Activated T-helper 2 cell treated with anti-CD3 and anti-CD28 coated beads, Interferon-gamma antibody, Interleukin-2, Interleukin-4, amounts not matched to agents 10 μg/mL and 5 μg/mL and 100 μg/mL, durations not matched to agents 14 hours and 24 hours and 36 hours (primary cell): ENCODE data around the gene FARP1. TPM values are rescaled to one million over a fixed set of nuclear protein-coding genes. Genes with fewer than 3 reads are reported as not detected.

Source experiments
- DNase-seq: peaks from one replicate; pipeline ENCODE4 v3.0.0; 2021; ENCODE audit warnings: low spot score
- H3K27ac Mint-ChIP-seq: one replicate; pipeline ENCODE4 v1.8.0; 2021; ENCODE audit warnings: mixed read lengths
- H3K27me3 Mint-ChIP-seq: one replicate; pipeline ENCODE4 v1.8.0; 2021; ENCODE audit warnings: low read depth, mixed read lengths
- H3K36me3 Mint-ChIP-seq: one replicate; pipeline ENCODE4 v1.8.0; 2021; ENCODE audit warnings: low read depth, mixed read lengths
- H3K4me1 Mint-ChIP-seq: one replicate; pipeline ENCODE4 v1.8.0; 2021; ENCODE audit warnings: low read depth, mixed read lengths
- H3K4me3 Mint-ChIP-seq: one replicate; pipeline ENCODE4 v1.8.0; 2021; ENCODE audit warnings: low read depth, mild to moderate bottlenecking, moderate library complexity, mixed read lengths
- H3K9me3 Mint-ChIP-seq: one replicate; pipeline ENCODE4 v1.8.0; 2021; ENCODE audit warnings: mixed read lengths
- intact Hi-C: fragments of 100-400 bp; cut with micrococcal nuclease; formaldehyde crosslinking; loops from one replicate; pipeline ENCODE4 v1.15.1; 2023
- total RNA-seq: library from RNA; stranded (reverse); gene quantifications from 2 replicates; pipeline ENCODE4 v1.2.3, GENCODE V29; 2022

Gene FARP1
- total RNA-seq, 1 donor from 2014 or later, result 0.89 TPM

- Mint-ChIP-seq H3K27me3 (peaks cover 13% of the 10 kb centered on the region), H3K4me1 (no peaks in the 10 kb centered on the region), H3K4me3 (no peak overlapping the region), H3K9me3 (no peaks in the 10 kb centered on the region), H3K36me3 (no peaks in the 10 kb centered on the region), H3K27ac (no peak overlapping the region)
- intact Hi-C loops, result no loop called here
- DNase-seq, result no peak
Measured at GRCh38 chr13:98327371-98328270, 184.7 kb downstream of the FARP1 start.

- no peak for DNase-seq
- intact Hi-C loops, result no loop called here
- Mint-ChIP-seq H3K9me3 (no peaks in the 10 kb centered on the region), H3K27ac (no peak overlapping the region), H3K36me3 (no peaks in the 10 kb centered on the region), H3K4me1 (no peaks in the 10 kb centered on the region), H3K27me3 (peaks cover 13% of the 10 kb centered on the region), H3K4me3 (no peak overlapping the region)
Measured at GRCh38 chr13:98328511-98328910, 185.6 kb downstream of the FARP1 start.

GRCh38 chr13:98332222-98332621 lies 189.3 kb downstream of the FARP1 start:
- intact Hi-C loops, result no loop called here
- Mint-ChIP-seq H3K27ac (no peak overlapping the region), H3K4me3 (no peak overlapping the region), H3K9me3 (no peaks in the 10 kb centered on the region), H3K27me3 (peaks cover 2% of the 10 kb centered on the region), H3K4me1 (no peaks in the 10 kb centered on the region), H3K36me3 (no peaks in the 10 kb centered on the region)
- no peak for DNase-seq

GRCh38 chr13:98332691-98333090 lies 189.8 kb downstream of the FARP1 start:
- Mint-ChIP-seq H3K27me3 (peaks cover 2% of the 10 kb centered on the region), H3K9me3 (no peaks in the 10 kb centered on the region), H3K4me1 (no peaks in the 10 kb centered on the region), H3K36me3 (no peaks in the 10 kb centered on the region), H3K4me3 (no peak overlapping the region), H3K27ac (no peak overlapping the region)
- intact Hi-C loops, result no loop called here
- DNase-seq, result no peak

- H3K27me3 Mint-ChIP-seq, result no peaks in the 10 kb centered on the region
- no peaks in the 10 kb centered on the region for H3K4me1 Mint-ChIP-seq
- no peaks in the 10 kb centered on the region for H3K9me3 Mint-ChIP-seq
- intact Hi-C loops, result no loop called here
- H3K36me3 Mint-ChIP-seq, result no peaks in the 10 kb centered on the region
- no peak for DNase-seq
- H3K27ac Mint-ChIP-seq, result no peak overlapping the region
- H3K4me3 Mint-ChIP-seq, result no peak overlapping the region
Measured at GRCh38 chr13:98333486-98333885, 190.6 kb downstream of the FARP1 start.

GRCh38 chr13:98334620-98335205 lies 191.8 kb downstream of the FARP1 start:
- intact Hi-C loops, result no loop called here
- no peaks in the 10 kb centered on the region for H3K27me3 Mint-ChIP-seq
- H3K4me1 Mint-ChIP-seq, result no peaks in the 10 kb centered on the region
- no peaks in the 10 kb centered on the region for H3K9me3 Mint-ChIP-seq
- H3K27ac Mint-ChIP-seq, result no peak overlapping the region
- no peak overlapping the region for H3K4me3 Mint-ChIP-seq
- no peak for DNase-seq
- H3K36me3 Mint-ChIP-seq, result no peaks in the 10 kb centered on the region

GRCh38 chr13:98335721-98336120 lies 192.8 kb downstream of the FARP1 start:
- Mint-ChIP-seq H3K9me3 (no peaks in the 10 kb centered on the region), H3K27me3 (no peaks in the 10 kb centered on the region), H3K4me1 (no peaks in the 10 kb centered on the region)

GRCh38 chr13:98338310-98338709 lies 195.4 kb downstream of the FARP1 start:
- Mint-ChIP-seq H3K9me3 (no peaks in the 10 kb centered on the region), H3K4me3 (no peak overlapping the region), H3K27me3 (no peaks in the 10 kb centered on the region), H3K36me3 (no peaks in the 10 kb centered on the region), H3K4me1 (no peaks in the 10 kb centered on the region), H3K27ac (no peak overlapping the region)
- intact Hi-C loops, result no loop called here
- no peak for DNase-seq

More at GRCh38 chr13:98335721-98336120, 192.8 kb downstream of the FARP1 start:
- DNase-seq, result no peak
- H3K36me3 Mint-ChIP-seq, result no peaks in the 10 kb centered on the region
- no peak overlapping the region for H3K4me3 Mint-ChIP-seq
- H3K27ac Mint-ChIP-seq, result no peak overlapping the region
- intact Hi-C loops, result no loop called here

GRCh38 chr13:98339684-98340425 lies 197.0 kb downstream of the FARP1 start:
- no peak overlapping the region for H3K27ac Mint-ChIP-seq
- no peaks in the 10 kb centered on the region for H3K36me3 Mint-ChIP-seq
- H3K4me1 Mint-ChIP-seq, result no peaks in the 10 kb centered on the region
- no peaks in the 10 kb centered on the region for H3K9me3 Mint-ChIP-seq
- no peaks in the 10 kb centered on the region for H3K27me3 Mint-ChIP-seq
- DNase-seq, result no peak
- H3K4me3 Mint-ChIP-seq, result no peak overlapping the region
- intact Hi-C loops, result no loop called here

GRCh38 chr13:98342953-98343352 lies 200.1 kb downstream of the FARP1 start:
- Mint-ChIP-seq H3K4me1 (no peaks in the 10 kb centered on the region), H3K4me3 (no peak overlapping the region), H3K27ac (no peak overlapping the region), H3K36me3 (no peaks in the 10 kb centered on the region), H3K9me3 (no peaks in the 10 kb centered on the region), H3K27me3 (no peaks in the 10 kb centered on the region)
- DNase-seq, result no peak
- intact Hi-C loops, result no loop called here

- Mint-ChIP-seq H3K4me3 (no peak overlapping the region), H3K9me3 (no peaks in the 10 kb centered on the region), H3K27ac (no peak overlapping the region), H3K36me3 (no peaks in the 10 kb centered on the region), H3K4me1 (no peaks in the 10 kb centered on the region), H3K27me3 (no peaks in the 10 kb centered on the region)
- no peak for DNase-seq
- intact Hi-C loops, result no loop called here
Measured at GRCh38 chr13:98343461-98343860, 200.6 kb downstream of the FARP1 start.

GRCh38 chr13:98344392-98344791 lies 201.5 kb downstream of the FARP1 start:
- DNase-seq, result no peak
- intact Hi-C loops, result no loop called here
- Mint-ChIP-seq H3K9me3 (no peaks in the 10 kb centered on the region), H3K4me3 (no peak overlapping the region), H3K4me1 (no peaks in the 10 kb centered on the region), H3K36me3 (no peaks in the 10 kb centered on the region), H3K27ac (no peak overlapping the region), H3K27me3 (no peaks in the 10 kb centered on the region)
